Neural progenitor cell (in vitro differentiated cells): ENCODE data around the gene DCUN1D3.

ENCODE experiments used
- EZH2 ChIP-seq: fragments of 200-600 bp; sonication (generic); IDR thresholded peaks from 2 replicates; pipeline ENCODE4 v1.6.1; 2017; ENCODE audit warnings: antibody characterized with exemption, mild to moderate bottlenecking, moderate library complexity
- TF ChIP-seq, protein P1 (sequence below): fragments of 200-600 bp; sonication (generic); IDR thresholded peaks from 2 replicates; pipeline ENCODE4 v1.5.1; 2017; ENCODE audit warnings: antibody characterized with exemption, mild to moderate bottlenecking

DNA sequence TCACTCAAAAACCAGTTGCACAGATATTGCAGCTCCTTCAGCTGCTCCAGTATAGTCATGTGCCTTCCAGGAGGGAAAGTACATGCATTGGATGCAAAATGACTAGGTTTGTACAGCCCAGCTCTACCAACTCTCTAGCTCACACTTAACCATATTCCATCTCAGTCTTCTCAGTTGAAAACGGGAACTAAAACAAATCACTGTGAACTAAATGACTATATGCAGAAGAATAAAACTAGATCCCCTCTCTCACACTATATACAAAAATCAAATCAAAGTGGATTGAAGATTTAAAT is 24.9 kb downstream of the DCUN1D3 start:
- TF ChIP-seq, protein P1, sequence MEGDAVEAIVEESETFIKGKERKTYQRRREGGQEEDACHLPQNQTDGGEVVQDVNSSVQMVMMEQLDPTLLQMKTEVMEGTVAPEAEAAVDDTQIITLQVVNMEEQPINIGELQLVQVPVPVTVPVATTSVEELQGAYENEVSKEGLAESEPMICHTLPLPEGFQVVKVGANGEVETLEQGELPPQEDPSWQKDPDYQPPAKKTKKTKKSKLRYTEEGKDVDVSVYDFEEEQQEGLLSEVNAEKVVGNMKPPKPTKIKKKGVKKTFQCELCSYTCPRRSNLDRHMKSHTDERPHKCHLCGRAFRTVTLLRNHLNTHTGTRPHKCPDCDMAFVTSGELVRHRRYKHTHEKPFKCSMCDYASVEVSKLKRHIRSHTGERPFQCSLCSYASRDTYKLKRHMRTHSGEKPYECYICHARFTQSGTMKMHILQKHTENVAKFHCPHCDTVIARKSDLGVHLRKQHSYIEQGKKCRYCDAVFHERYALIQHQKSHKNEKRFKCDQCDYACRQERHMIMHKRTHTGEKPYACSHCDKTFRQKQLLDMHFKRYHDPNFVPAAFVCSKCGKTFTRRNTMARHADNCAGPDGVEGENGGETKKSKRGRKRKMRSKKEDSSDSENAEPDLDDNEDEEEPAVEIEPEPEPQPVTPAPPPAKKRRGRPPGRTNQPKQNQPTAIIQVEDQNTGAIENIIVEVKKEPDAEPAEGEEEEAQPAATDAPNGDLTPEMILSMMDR: no peak
- no peak for TF ChIP-seq EZH2
